Measurements from ENCODE around the gene CWC22. TPM values are rescaled to one million over a fixed set of nuclear protein-coding genes. Genes with fewer than 3 reads are reported as not detected.

Gene CWC22
- total and polyA plus RNA-seq, 2 donors (not counting 3 experiments of a cell fraction or from before 2014, with no cell fraction given) = 1.8 to 15.7 TPM

DNA sequence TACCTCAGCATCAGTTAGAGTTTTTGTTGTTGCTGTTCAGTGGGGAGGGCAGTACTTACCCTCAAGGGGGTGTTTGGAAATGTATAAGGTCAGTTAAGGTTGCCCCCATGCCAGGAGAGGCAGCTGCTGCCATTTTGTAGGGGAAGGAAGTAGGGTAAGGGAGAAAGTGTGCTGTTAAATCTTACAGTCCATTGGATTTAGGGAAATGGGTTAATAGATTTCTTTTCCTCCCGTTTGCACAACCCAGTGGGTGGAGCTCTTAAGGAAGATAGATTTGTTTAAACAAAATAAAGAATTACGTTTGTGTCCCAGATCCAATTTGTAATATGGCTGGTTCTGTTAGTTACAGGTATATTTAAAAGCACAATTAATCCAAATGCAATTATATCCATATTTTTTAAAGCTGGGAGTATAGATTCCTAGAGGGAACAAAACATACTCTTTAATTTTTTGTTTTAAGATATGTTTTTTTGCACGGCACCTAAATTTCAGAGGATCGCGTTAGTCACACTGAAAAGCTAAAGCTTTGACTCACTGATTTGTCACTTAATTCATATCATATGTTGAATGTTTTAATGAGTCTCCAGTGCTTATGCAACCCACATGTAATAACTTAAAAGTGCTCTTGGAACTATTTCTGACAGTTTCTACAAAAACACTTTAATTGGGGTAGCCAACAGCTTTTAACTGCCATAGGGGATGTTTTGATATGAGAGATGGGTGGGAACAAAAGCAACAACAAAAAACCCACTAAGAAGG is 9.0 kb upstream of the CWC22 start:
- Histone ChIP-seq H3K36me3 (ENCODE audit: control insufficient read depth in 2 of 2, extremely low read depth in 1 of 2, insufficient read depth in 2 of 2, low read length in 2 of 2) (no peaks in the 10 kb centered on the region), H3K9me3 (replicated peaks; ENCODE audit: control insufficient read depth, insufficient read depth, low read length) (no peaks in the 10 kb centered on the region), H3K9ac (replicated peaks; ENCODE audit: extremely low read depth, insufficient read depth, low read length) (no peak overlapping the region), H4K20me1 (replicated peaks; ENCODE audit: control insufficient read depth, extremely low read depth, insufficient read depth, low read length) (no peaks in the 10 kb centered on the region), H3K79me2 (ENCODE audit: control insufficient read depth, insufficient read depth, low read length) (no peaks in the 10 kb centered on the region), H3K4me3 (replicated peaks in 1 of 3; ENCODE audit: insufficient read depth in 1 of 3, low read depth in 1 of 3, low read length in 3 of 3) (no peak overlapping the region), H3K9me1 (replicated peaks; ENCODE audit: control insufficient read depth, extremely low read depth, insufficient read depth, low read length) (no peaks in the 10 kb centered on the region), H3K27ac (ENCODE audit: insufficient read depth, low read depth, low read length) (no peak overlapping the region), H2AFZ (ENCODE audit: low read depth, low read length) (no peak overlapping the region), H3K4me2 (ENCODE audit: insufficient read depth, low read length) (no peak overlapping the region), H3K4me1 (ENCODE audit: control insufficient read depth, extremely low read depth, insufficient read depth, low read length) (no peaks in the 10 kb centered on the region), H3K27me3 (ENCODE audit: control insufficient read depth in 2 of 2, insufficient read depth in 2 of 2, low read length in 2 of 2) (no peaks in the 10 kb centered on the region)
- FAIRE-seq (no peak), DNase-seq (ENCODE audit: low read depth, low spot score) (no peak)
- CTCF ChIA-PET = no interaction called here
- no peak for TF ChIP-seq EZH2 (IDR thresholded peaks at IDR 0.05; ENCODE audit: borderline replicate concordance, low read depth, low read length, severe bottlenecking)
- TF ChIP-seq FOS (IDR thresholded peaks at IDR 0.05; ENCODE audit: borderline replicate concordance, insufficient read depth, low read length) = no peak
- TF ChIP-seq MAX (IDR thresholded peaks at IDR 0.05; ENCODE audit: insufficient read depth, insufficient read length) = no peak
- TF ChIP-seq GATA2 (IDR thresholded peaks at IDR 0.05; ENCODE audit: insufficient read depth, insufficient read length, low read depth, low read length) = no peak
- TF ChIP-seq POLR2A (IDR thresholded peaks at IDR 0.05; ENCODE audit: low read depth, low read length) = no peak
- no peak for TF ChIP-seq MYC (IDR thresholded peaks at IDR 0.05; ENCODE audit: low read depth, low read length)
- no peak for TF ChIP-seq JUN (IDR thresholded peaks at IDR 0.05; ENCODE audit: borderline replicate concordance, insufficient read depth, insufficient read length, low read depth)
- TF ChIP-seq, protein P1, sequence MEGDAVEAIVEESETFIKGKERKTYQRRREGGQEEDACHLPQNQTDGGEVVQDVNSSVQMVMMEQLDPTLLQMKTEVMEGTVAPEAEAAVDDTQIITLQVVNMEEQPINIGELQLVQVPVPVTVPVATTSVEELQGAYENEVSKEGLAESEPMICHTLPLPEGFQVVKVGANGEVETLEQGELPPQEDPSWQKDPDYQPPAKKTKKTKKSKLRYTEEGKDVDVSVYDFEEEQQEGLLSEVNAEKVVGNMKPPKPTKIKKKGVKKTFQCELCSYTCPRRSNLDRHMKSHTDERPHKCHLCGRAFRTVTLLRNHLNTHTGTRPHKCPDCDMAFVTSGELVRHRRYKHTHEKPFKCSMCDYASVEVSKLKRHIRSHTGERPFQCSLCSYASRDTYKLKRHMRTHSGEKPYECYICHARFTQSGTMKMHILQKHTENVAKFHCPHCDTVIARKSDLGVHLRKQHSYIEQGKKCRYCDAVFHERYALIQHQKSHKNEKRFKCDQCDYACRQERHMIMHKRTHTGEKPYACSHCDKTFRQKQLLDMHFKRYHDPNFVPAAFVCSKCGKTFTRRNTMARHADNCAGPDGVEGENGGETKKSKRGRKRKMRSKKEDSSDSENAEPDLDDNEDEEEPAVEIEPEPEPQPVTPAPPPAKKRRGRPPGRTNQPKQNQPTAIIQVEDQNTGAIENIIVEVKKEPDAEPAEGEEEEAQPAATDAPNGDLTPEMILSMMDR (IDR thresholded peaks at IDR 0.05; ENCODE audit: extremely low read depth in 1 of 2, insufficient read depth in 1 of 2, low read depth in 1 of 2, low read length in 2 of 2) = no peak
- TF ChIP-seq POLR2AphosphoS5 (IDR thresholded peaks at IDR 0.05; ENCODE audit: insufficient read depth, low read depth, low read length) = no peak
- dilution Hi-C loops (cut with MboI; ENCODE audit: extremely low pct_ligation_motif_present, low sequenced_read_pairs) = no loop called here
- intact Hi-C loops (cut with micrococcal nuclease) = no loop called here
- POLR2A ChIA-PET = no interaction called here
- no TSS peak for BruUV-seq (replicated peaks)
